Prostate gland (tissue), 2 donors: ENCODE measurements around the gene TRAPPC12. TPM values are rescaled to one million over a fixed set of nuclear protein-coding genes. Genes with fewer than 3 reads are reported as not detected.

Experiments used
- DNase-seq: peaks from one replicate; pipeline ENCODE4 v3.0.0-alpha.2; 2019; ENCODE audit warnings: low spot score
- H3K27ac ChIP-seq, 2 donors: fragments of 200-600 bp; sonication (generic); 2 replicates each; pipeline ENCODE4 v1.5.1; 2017 to 2019
- H3K27me3 ChIP-seq: fragments of 200-600 bp; sonication (generic); replicated peaks from 2 replicates; pipeline ENCODE4 v1.5.1; 2019; ENCODE audit not compliant: insufficient read depth
- H3K36me3 ChIP-seq, 2 donors: fragments of 200-600 bp; sonication (generic); 1 replicate in 1 of 2; 2 replicates in 1 of 2; pipeline versions ENCODE4 v1.5.1 to v1.8.1; 2017 to 2019
- H3K4me1 ChIP-seq: fragments of 200-600 bp; sonication (generic); replicated peaks from 2 replicates; pipeline ENCODE4 v1.5.1; 2019
- H3K4me3 ChIP-seq, 2 donors: fragments of 200-600 bp; sonication (generic); 2 replicates each; pipeline ENCODE4 v1.5.1; 2017 to 2019
- H3K9me3 ChIP-seq: fragments of 200-600 bp; sonication (generic); 2 replicates; pipeline ENCODE4 v1.5.1; 2017
- CTCF ChIP-seq, 4 experiments: fragments of 200-600 bp in 2 of 4; fragments of 450-650 bp in 2 of 4; sonication (generic) in 2 of 4; IDR thresholded peaks; 1 replicate in 3 of 4; 2 replicates in 1 of 4; pipeline ENCODE4 v1.5.1; 2016 to 2019; ENCODE audit warnings: antibody characterized with exemption in 4 of 4, mild to moderate bottlenecking in 2 of 4, moderate library complexity in 2 of 4
- POLR2A ChIP-seq: fragments of 450-650 bp; IDR thresholded peaks from one replicate; pipeline ENCODE4 v1.6.1; 2016; ENCODE audit warnings: antibody characterized with exemption, mild to moderate bottlenecking
- POLR2AphosphoS5 ChIP-seq: sonication (generic); formaldehyde crosslinking; IDR thresholded peaks from one replicate; pipeline ENCODE4 v1.6.1; 2017; ENCODE audit warnings: antibody characterized with exemption
- WGBS: methylation state at CpG from one replicate; pipeline ENCODE4 v1.1.5; 2018; 5-methylcytosine and 5-hydroxymethylcytosine counted together
- intact Hi-C: fragments of 100-400 bp; cut with DNase I; formaldehyde crosslinking; loops from one replicate; pipeline ENCODE4 v1.14.2; 2022
- total RNA-seq, 2 donors: library from RNA; depleted of rRNA; stranded (reverse); fragments of >200 nt; gene quantifications; one replicate each; pipeline ENCODE4 v1.1.0, GENCODE V29; 2016

TRAPPC12 gene
- total RNA-seq, 2 donors from 2014 or later: 114 to 128 TPM

GRCh38 chr2:3461801-3462492 lies 82.5 kb downstream of the TRAPPC12 start:
- Histone ChIP-seq H3K4me1 (no peaks in the 10 kb centered on the region), H3K36me3 (peaks cover 0 to 16% of the 10 kb centered on the region in 2 donors), H3K9me3 (no peaks in the 10 kb centered on the region), H3K4me3 (no peak overlapping the region), H3K27me3 (no peaks in the 10 kb centered on the region), H3K27ac (peak overlapping the region in 1 of 2 donors; percentile 27)
- 73% methylated on average over 12 of the region's 12 CpGs for WGBS
- no peak for DNase-seq
- intact Hi-C loops: loop anchor here (5.0 kb wide), 1 partner anchor 115 kb away; the partner anchor contains the start of gene RPS7
- TF ChIP-seq POLR2AphosphoS5 (peak; percentile 43), POLR2A (no peak), CTCF (IDR thresholded peaks at IDR 0.05) (peak; percentile 84 to 95 (median 88))

GRCh38 chr2:3462493-3463104 lies 83.1 kb downstream of the TRAPPC12 start:
- Histone ChIP-seq H3K4me1 (no peaks in the 10 kb centered on the region), H3K4me3 (no peak overlapping the region), H3K9me3 (no peaks in the 10 kb centered on the region), H3K27me3 (no peaks in the 10 kb centered on the region), H3K36me3 (peaks cover 0 to 16% of the 10 kb centered on the region in 2 donors), H3K27ac (no peak overlapping the region)
- TF ChIP-seq POLR2AphosphoS5 (no peak), CTCF (IDR thresholded peaks at IDR 0.05) (no peak), POLR2A (no peak)
- no peak for DNase-seq
- WGBS: 64% methylated on average over 10 of the region's 10 CpGs
- intact Hi-C loops: loop anchor here (5.0 kb wide), 1 partner anchor 115 kb away; the partner anchor contains the start of gene RPS7

DNA sequence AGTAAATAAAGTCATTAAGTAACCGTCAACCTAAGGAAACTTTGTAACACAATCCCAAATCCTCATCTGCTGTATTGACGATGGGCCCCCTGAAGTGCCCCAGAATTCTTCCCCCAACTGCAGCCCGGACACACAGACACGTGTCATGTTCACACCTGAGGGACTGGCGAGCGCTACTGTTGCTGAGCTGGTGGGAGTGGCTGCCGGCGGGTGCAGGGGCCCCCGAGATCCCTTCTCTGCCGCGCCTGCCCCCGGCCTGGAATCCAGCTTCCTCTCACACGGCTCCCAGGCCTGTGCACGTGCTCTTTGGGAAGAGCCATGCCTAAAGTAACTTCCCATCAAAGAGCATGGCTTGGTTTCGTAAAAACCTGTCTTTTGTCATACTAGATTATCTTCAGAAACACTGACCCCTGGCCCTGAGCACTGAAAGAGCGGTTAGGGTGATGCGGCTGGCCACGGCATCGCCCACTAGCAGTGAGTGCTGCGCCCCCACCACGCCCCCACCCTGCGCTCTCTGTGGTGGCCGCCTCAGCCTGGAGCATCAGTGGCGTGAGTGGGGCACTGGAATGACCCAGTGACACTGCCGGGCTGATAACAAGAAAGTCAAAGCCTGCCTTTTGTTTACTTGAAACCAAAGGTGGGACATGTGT lies 83.8 kb downstream of the TRAPPC12 start:
- no peak overlapping the region for H3K4me3 ChIP-seq
- H3K36me3 ChIP-seq: peaks cover 0 to 16% of the 10 kb centered on the region in 2 donors
- TF ChIP-seq CTCF (IDR thresholded peaks at IDR 0.05) (no peak), POLR2AphosphoS5 (no peak), POLR2A (no peak)
- DNase-seq: no peak
- H3K27ac ChIP-seq: no peak overlapping the region
- no peaks in the 10 kb centered on the region for H3K4me1 ChIP-seq
- intact Hi-C loops: loop anchor here (5.0 kb wide), 1 partner anchor 114 kb away; the partner anchor contains the start of gene RPS7
- no peaks in the 10 kb centered on the region for H3K9me3 ChIP-seq
- WGBS: 78% methylated on average over 25 of the region's 25 CpGs
- no peaks in the 10 kb centered on the region for H3K27me3 ChIP-seq

GRCh38 chr2:3463944-3464343 lies 84.5 kb downstream of the TRAPPC12 start:
- intact Hi-C loops: loop anchor here (5.0 kb wide), 1 partner anchor 113 kb away; the partner anchor contains the start of gene RPS7
- no peak for DNase-seq
- no peak overlapping the region for H3K4me3 ChIP-seq
- peaks cover 0 to 16% of the 10 kb centered on the region in 2 donors for H3K36me3 ChIP-seq
- no peaks in the 10 kb centered on the region for H3K27me3 ChIP-seq
- H3K27ac ChIP-seq: no peak overlapping the region
- 93% methylated on average over 13 of the region's 13 CpGs for WGBS
- H3K4me1 ChIP-seq: no peaks in the 10 kb centered on the region
- TF ChIP-seq POLR2A (no peak), CTCF (IDR thresholded peaks at IDR 0.05) (no peak), POLR2AphosphoS5 (no peak)
- H3K9me3 ChIP-seq: no peaks in the 10 kb centered on the region
